ENCODE results near the gene MIS18BP1.

Gene MIS18BP1

DNA sequence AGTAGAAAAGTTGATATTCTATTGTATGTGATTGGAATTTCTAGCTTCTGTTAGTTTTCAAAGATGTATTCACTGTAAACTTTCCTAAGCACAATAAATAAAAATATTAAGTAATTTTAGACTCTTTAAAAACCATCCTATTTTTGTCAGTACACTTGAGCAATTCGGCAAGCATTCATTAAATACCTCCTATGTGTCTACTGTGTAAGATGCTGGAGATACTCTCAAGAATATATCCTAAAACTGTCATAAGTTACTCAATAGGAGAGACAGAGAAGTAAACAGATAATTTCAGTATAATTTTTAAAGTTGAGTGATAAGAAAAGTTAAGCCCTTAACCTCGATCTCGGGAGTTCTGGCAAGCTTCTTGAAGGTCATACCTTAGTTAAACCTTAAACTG is 71.2 kb downstream of the MIS18BP1 start:
- Histone ChIP-seq H3F3A (ENCODE audit: control insufficient read depth, insufficient read depth) (peaks cover 4% of the 10 kb centered on the region; the same call in 1 of the 2 replicates), H3K4me2 (ENCODE audit: low read length) (no peak overlapping the region), H3K27ac (ENCODE audit: low read depth, low read length) (no peak overlapping the region), H3K4me1 (ENCODE audit: control insufficient read depth, low read length) (no peaks in the 10 kb centered on the region), H3K36me3 (ENCODE audit: control insufficient read depth, low read length) (peaks cover 13% of the 10 kb centered on the region), H3K9me2 (replicated peaks; ENCODE audit: control insufficient read depth, low read length) (no peaks in the 10 kb centered on the region), H3K79me2 (ENCODE audit: control insufficient read depth, low read length) (no peaks in the 10 kb centered on the region), H3K9me3 (ENCODE audit: control insufficient read depth, insufficient read depth, low read length) (no peaks in the 10 kb centered on the region), H3K27me3 (ENCODE audit: control insufficient read depth, low read length) (no peaks in the 10 kb centered on the region), H4K20me1 (ENCODE audit: control insufficient read depth, insufficient read depth, low read depth, low read length) (no peaks in the 10 kb centered on the region), H3K4me3 (ENCODE audit: low read length) (no peak overlapping the region)
- TF ChIP-seq EZH2phosphoT487 (IDR thresholded peaks at IDR 0.05; ENCODE audit: borderline replicate concordance, low read length): no peak
- TF ChIP-seq, protein P1, sequence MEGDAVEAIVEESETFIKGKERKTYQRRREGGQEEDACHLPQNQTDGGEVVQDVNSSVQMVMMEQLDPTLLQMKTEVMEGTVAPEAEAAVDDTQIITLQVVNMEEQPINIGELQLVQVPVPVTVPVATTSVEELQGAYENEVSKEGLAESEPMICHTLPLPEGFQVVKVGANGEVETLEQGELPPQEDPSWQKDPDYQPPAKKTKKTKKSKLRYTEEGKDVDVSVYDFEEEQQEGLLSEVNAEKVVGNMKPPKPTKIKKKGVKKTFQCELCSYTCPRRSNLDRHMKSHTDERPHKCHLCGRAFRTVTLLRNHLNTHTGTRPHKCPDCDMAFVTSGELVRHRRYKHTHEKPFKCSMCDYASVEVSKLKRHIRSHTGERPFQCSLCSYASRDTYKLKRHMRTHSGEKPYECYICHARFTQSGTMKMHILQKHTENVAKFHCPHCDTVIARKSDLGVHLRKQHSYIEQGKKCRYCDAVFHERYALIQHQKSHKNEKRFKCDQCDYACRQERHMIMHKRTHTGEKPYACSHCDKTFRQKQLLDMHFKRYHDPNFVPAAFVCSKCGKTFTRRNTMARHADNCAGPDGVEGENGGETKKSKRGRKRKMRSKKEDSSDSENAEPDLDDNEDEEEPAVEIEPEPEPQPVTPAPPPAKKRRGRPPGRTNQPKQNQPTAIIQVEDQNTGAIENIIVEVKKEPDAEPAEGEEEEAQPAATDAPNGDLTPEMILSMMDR (IDR thresholded peaks at IDR 0.05; ENCODE audit: low read depth, low read length, poor library complexity, severe bottlenecking): no peak

DNA sequence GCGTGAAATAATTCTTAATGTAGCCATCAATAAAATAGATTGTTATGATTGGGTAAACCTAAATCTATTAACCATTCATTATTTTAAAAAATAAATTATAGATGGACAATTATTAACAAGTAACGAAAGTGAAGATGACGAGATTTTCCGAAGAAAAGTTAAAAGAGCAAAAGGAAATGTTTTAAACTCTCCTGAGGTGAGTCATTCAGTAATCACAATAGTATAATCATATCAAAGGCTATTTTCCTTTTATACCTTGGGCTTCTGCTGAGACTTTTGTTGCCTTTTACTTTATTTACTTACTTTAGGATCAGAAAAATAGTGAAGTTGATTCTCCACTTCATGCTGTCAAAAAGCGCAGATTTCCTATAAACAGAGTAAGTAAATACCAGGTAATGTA is 71.7 kb downstream of the MIS18BP1 start:
- TF ChIP-seq, protein P1 (IDR thresholded peaks at IDR 0.05; ENCODE audit: low read depth, low read length, poor library complexity, severe bottlenecking): no peak
- TF ChIP-seq EZH2phosphoT487 (IDR thresholded peaks at IDR 0.05; ENCODE audit: borderline replicate concordance, low read length): no peak
- Histone ChIP-seq H3K27me3 (ENCODE audit: control insufficient read depth, low read length) (no peaks in the 10 kb centered on the region), H3K36me3 (ENCODE audit: control insufficient read depth, low read length) (peaks cover 10% of the 10 kb centered on the region), H3K4me1 (ENCODE audit: control insufficient read depth, low read length) (no peaks in the 10 kb centered on the region), H3F3A (ENCODE audit: control insufficient read depth, insufficient read depth) (peaks cover 4% of the 10 kb centered on the region; the same call in 1 of the 2 replicates), H4K20me1 (ENCODE audit: control insufficient read depth, insufficient read depth, low read depth, low read length) (no peaks in the 10 kb centered on the region), H3K9me3 (ENCODE audit: control insufficient read depth, insufficient read depth, low read length) (no peaks in the 10 kb centered on the region), H3K27ac (ENCODE audit: low read depth, low read length) (no peak overlapping the region), H3K9me2 (replicated peaks; ENCODE audit: control insufficient read depth, low read length) (no peaks in the 10 kb centered on the region), H3K79me2 (ENCODE audit: control insufficient read depth, low read length) (no peaks in the 10 kb centered on the region), H3K4me2 (ENCODE audit: low read length) (no peak overlapping the region), H3K4me3 (ENCODE audit: low read length) (no peak overlapping the region)

DNA sequence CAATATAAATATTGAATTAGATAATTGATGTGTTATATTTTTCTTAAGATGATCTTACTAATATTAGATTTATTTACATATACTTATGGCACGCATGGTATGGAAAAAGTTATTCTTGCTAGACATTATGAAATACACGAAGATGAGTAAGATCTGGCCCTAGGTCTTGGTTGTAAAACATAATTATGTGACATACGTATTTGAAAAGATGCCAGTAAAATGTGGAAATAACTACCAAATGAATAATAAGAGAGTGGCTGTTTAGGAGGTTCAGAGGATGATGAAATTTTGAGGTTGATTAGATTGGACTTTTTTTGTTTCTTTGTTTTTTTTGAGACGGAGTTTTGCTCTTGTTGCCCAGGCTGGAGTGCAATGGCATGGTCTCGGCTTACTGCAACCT is 75.9 kb downstream of the MIS18BP1 start:
- no peaks in the 10 kb centered on the region for H3F3A ChIP-seq (ENCODE audit: control insufficient read depth, insufficient read depth)
- H3K4me3 ChIP-seq (ENCODE audit: low read length): no peak overlapping the region
- no peak for TF ChIP-seq EZH2phosphoT487 (IDR thresholded peaks at IDR 0.05; ENCODE audit: borderline replicate concordance, low read length)
- TF ChIP-seq, protein P1 (IDR thresholded peaks at IDR 0.05; ENCODE audit: low read depth, low read length, poor library complexity, severe bottlenecking): no peak
- no peaks in the 10 kb centered on the region for H3K4me1 ChIP-seq (ENCODE audit: control insufficient read depth, low read length)
- H3K27ac ChIP-seq (ENCODE audit: low read depth, low read length): no peak overlapping the region
- H3K9me3 ChIP-seq (ENCODE audit: control insufficient read depth, insufficient read depth, low read length): no peaks in the 10 kb centered on the region
- no peak overlapping the region for H3K4me2 ChIP-seq (ENCODE audit: low read length)
- H3K36me3 ChIP-seq (ENCODE audit: control insufficient read depth, low read length): peaks cover 5% of the 10 kb centered on the region
- no peaks in the 10 kb centered on the region for H4K20me1 ChIP-seq (ENCODE audit: control insufficient read depth, insufficient read depth, low read depth, low read length)
- no peaks in the 10 kb centered on the region for H3K79me2 ChIP-seq (ENCODE audit: control insufficient read depth, low read length)
- H3K9me2 ChIP-seq (replicated peaks; ENCODE audit: control insufficient read depth, low read length): no peaks in the 10 kb centered on the region
- no peaks in the 10 kb centered on the region for H3K27me3 ChIP-seq (ENCODE audit: control insufficient read depth, low read length)

Data from DOHH2 (cell line).